HepG2 (cell line): ENCODE data around the gene NUPR2. TPM values are rescaled to one million over a fixed set of nuclear protein-coding genes. Genes with fewer than 3 reads are reported as not detected.

Experiments
- AKNA ChIP-seq: sonication (generic); formaldehyde crosslinking; IDR thresholded peaks from 2 replicates; pipeline ENCODE4 v1.4.0; 2020; ENCODE audit warnings: missing genetic modification reagents, borderline replicate concordance
- CREBL2 ChIP-seq: sonication (generic); formaldehyde crosslinking; IDR thresholded peaks from 2 replicates; pipeline ENCODE4 v1.8.1; 2023; ENCODE audit warnings: missing genetic modification reagents, mild to moderate bottlenecking, borderline replicate concordance
- FOXJ3 ChIP-seq: sonication (generic); formaldehyde crosslinking; IDR thresholded peaks from 2 replicates; pipeline ENCODE4 v1.4.0; 2020; ENCODE audit warnings: missing genetic modification reagents, mild to moderate bottlenecking, borderline replicate concordance
- HOXA5 ChIP-seq: sonication (generic); formaldehyde crosslinking; IDR thresholded peaks from 2 replicates; pipeline ENCODE4 v1.4.0; 2020; ENCODE audit warnings: missing genetic modification reagents
- MTA3 ChIP-seq: sonication (generic); formaldehyde crosslinking; IDR thresholded peaks from 2 replicates; pipeline ENCODE4 v1.4.0; 2020; ENCODE audit warnings: missing genetic modification reagents
- MZF1 ChIP-seq: sonication (generic); formaldehyde crosslinking; IDR thresholded peaks from 2 replicates; pipeline ENCODE4 v1.8.1; 2023; ENCODE audit warnings: mild to moderate bottlenecking, missing genetic modification reagents, borderline replicate concordance
- NBN ChIP-seq: fragments of 450-650 bp; conservative IDR thresholded peaks from 2 replicates; pipeline ENCODE4 v1.6.1; 2017
- NFRKB ChIP-seq: fragments of 450-650 bp; IDR thresholded peaks from 2 replicates; pipeline ENCODE4 v1.6.1; 2017
- PITX1 ChIP-seq: sonication (generic); formaldehyde crosslinking; IDR thresholded peaks from 2 replicates; pipeline ENCODE4 v1.5.1; 2020; ENCODE audit warnings: mild to moderate bottlenecking, missing genetic modification reagents
- PLRG1 ChIP-seq: fragments of 450-650 bp; conservative IDR thresholded peaks from 2 replicates; pipeline ENCODE4 v1.6.1; 2016
- PREB ChIP-seq: sonication (generic); formaldehyde crosslinking; IDR thresholded peaks from 2 replicates; pipeline ENCODE4 v1.4.0; 2020; ENCODE audit warnings: missing genetic modification reagents
- ZHX2 ChIP-seq, 2 experiments: sonication (generic) in 1 of 2; formaldehyde crosslinking in 1 of 2; IDR thresholded peaks; 2 replicates each; pipeline versions ENCODE4 v1.6.1 to v1.9.0; 2014 to 2022; ENCODE audit warnings: antibody characterized with exemption in 1 of 2, borderline replicate concordance in 1 of 2, inconsistent platforms in 1 of 2, low read depth in 1 of 2, missing genetic modification reagents in 1 of 2
- ZMAT3 ChIP-seq: sonication (generic); formaldehyde crosslinking; conservative IDR thresholded peaks from 2 replicates; pipeline ENCODE4 v1.7.0; 2021; ENCODE audit warnings: missing genetic modification reagents
- ZNF530 ChIP-seq: sonication (generic); formaldehyde crosslinking; IDR thresholded peaks from 2 replicates; pipeline ENCODE4 v1.5.0; 2020; ENCODE audit warnings: low read depth, mild to moderate bottlenecking, missing genetic modification reagents
- ZNF878 ChIP-seq: sonication (generic); formaldehyde crosslinking; IDR thresholded peaks from 2 replicates; pipeline ENCODE4 v1.8.1; 2023; ENCODE audit warnings: mild to moderate bottlenecking, missing genetic modification reagents, moderate library complexity
- polyA plus RNA-seq, 8 experiments: library from polyadenylated mRNA; depleted of rRNA in 3 of 8; stranded (reverse) in 7 of 8; unstranded in 1 of 8; fragments of >200 nt; fragmentation: Illumina TruSeq in 4 of 8; extraction: Trizol in 4 of 8; gene quantifications; 2 replicates each; pipeline versions ENCODE4 v1.2.1 to v1.2.3, GENCODE V29; 2011 to 2016; ENCODE audit warnings: low read depth in 4 of 8, missing spikeins in 1 of 8, mixed read lengths in 1 of 8; ENCODE audit not compliant: insufficient read depth in 1 of 8
- total RNA-seq, 5 experiments: library from RNA; depleted of rRNA; stranded (reverse); fragments of >200 nt; fragmentation: Illumina TruSeq; extraction: Trizol; gene quantifications; 2 replicates each; pipeline ENCODE4 v1.2.3, GENCODE V29; 2016; ENCODE audit warnings: low read depth in 1 of 5
- TF ChIP-seq, protein P1 (sequence below): sonication (generic); formaldehyde crosslinking; IDR thresholded peaks from 2 replicates; pipeline ENCODE4 v1.5.0; 2020; ENCODE audit warnings: mild to moderate bottlenecking, low read depth, missing genetic modification reagents, borderline replicate concordance

Gene NUPR2
- total and polyA plus RNA-seq, 2 of the 13 experiments (the other 11 are each of a cell fraction or from before 2014, with no cell fraction given), result not detected

DNA sequence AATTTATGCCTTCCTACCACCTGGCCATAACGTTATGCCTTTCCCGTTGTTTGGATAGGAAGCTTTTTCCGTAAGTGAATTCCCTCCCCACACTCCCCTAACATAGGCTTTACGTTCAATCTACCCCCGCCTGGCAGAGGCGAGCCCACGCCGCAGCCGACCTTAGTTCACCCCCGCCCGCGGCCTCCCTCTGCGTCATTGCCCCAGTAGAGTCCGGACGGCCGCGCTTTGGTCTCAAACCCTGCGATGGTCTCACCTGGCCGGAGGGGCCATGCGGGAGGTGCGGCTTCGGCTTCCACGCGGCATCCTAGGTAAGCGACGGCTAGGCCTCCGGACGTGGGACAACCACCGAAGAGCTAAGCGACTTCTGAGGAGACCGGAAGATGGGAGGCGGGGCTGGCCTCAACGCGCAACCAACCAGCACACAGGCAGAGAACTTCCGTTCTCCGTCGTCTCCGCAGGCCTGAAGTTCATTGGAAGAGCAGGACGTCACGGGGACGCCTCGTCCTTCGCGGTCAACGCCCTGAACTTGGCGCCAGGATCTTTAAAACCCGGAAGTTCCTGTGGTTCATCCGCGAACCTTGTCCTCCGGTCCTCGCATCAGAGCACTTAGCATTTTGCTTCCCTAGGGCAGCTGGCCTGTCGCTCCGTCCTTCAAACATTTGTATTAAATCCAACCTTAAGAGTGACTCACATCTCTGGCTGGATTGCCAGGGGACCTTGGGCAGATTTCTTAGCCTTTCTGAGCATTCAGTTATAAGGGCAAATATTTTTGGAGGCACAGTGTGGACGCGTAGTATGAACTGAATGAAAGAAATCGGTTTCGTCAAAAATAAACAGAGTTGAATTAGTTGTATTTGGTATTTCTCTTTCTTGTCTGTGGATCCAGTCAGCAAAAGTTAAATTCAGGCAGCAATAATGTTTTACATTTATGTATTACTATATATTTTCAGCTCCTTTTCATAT is 9.8 kb downstream of the NUPR2 start, which contains the start of gene CHCHD2 (continued):
- TF ChIP-seq MZF1 (CRISPR knock-in tag) (no peak), CREBL2 (CRISPR knock-in tag) (peak; percentile 65; the same call in 1 of the 2 replicates), PLRG1 (no peak), NFRKB (no peak), HOXA5 (CRISPR knock-in tag) (no peak), ZMAT3 (CRISPR knock-in tag) (no peak), AKNA (CRISPR knock-in tag) (no peak), ZHX2 (IDR thresholded peaks at IDR 0.05; ENCODE audit: low read depth) (peak; percentile 59; the same call in 1 of the 2 replicates), ZHX2 (CRISPR knock-in tag; IDR thresholded peaks at IDR 0.05; ENCODE audit: borderline replicate concordance) (no peak), MTA3 (CRISPR knock-in tag) (no peak), PITX1 (CRISPR knock-in tag) (peak; percentile 82; the same call in 1 of the 2 replicates), NBN (no peak), FOXJ3 (CRISPR knock-in tag) (no peak), ZNF878 (CRISPR knock-in tag) (peak; percentile 96), ZNF530 (no peak), PREB (CRISPR knock-in tag) (no peak)
- TF ChIP-seq, protein P1, sequence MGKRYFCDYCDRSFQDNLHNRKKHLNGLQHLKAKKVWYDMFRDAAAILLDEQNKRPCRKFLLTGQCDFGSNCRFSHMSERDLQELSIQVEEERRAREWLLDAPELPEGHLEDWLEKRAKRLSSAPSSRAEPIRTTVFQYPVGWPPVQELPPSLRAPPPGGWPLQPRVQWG (CRISPR knock-in tag), result no peak
